Small intestine (tissue), 7 donors: ENCODE data around the gene THAP6. TPM values are rescaled to one million over a fixed set of nuclear protein-coding genes. Genes with fewer than 3 reads are reported as not detected.

ENCODE experiments used
- DNase-seq, 2 donors: peaks; one replicate each; pipeline versions ENCODE4 v3.0.0 to v3.0.0-alpha.2; 2013
- FAIRE-seq: peaks from 2 replicates; lab custom pipeline; 2012; peaks lifted over from hg19 to GRCh38; lab: Jason Lieb, UNC
- H3K27ac ChIP-seq, 3 donors: one replicate each; pipeline ENCODE4 v1.5.1; 2013; ENCODE audit warnings: low read length in 2 of 3, mild to moderate bottlenecking in 2 of 3, control low read depth in 1 of 3, inconsistent platforms in 1 of 3, low read depth in 1 of 3, moderate library complexity in 1 of 3
- H3K27me3 ChIP-seq, 3 donors: one replicate each; pipeline ENCODE4 v1.6.1; 2013; ENCODE audit warnings: low read length in 3 of 3, inconsistent platforms in 1 of 3; ENCODE audit not compliant: control insufficient read depth in 3 of 3, insufficient read depth in 3 of 3
- H3K36me3 ChIP-seq, 3 donors: one replicate each; pipeline ENCODE4 v1.6.1; 2013; ENCODE audit warnings: low read length in 3 of 3, inconsistent platforms in 1 of 3, low read depth in 1 of 3, mild to moderate bottlenecking in 1 of 3, moderate library complexity in 1 of 3; ENCODE audit not compliant: control insufficient read depth in 3 of 3, insufficient read depth in 2 of 3
- H3K4me1 ChIP-seq, 3 donors: one replicate each; pipeline ENCODE4 v1.6.1; 2013; ENCODE audit warnings: low read length in 2 of 3, inconsistent platforms in 1 of 3, low read depth in 1 of 3, mild to moderate bottlenecking in 1 of 3, moderate library complexity in 1 of 3; ENCODE audit not compliant: control insufficient read depth in 3 of 3, insufficient read depth in 2 of 3
- H3K4me3 ChIP-seq, 3 donors: one replicate each; pipeline ENCODE4 v1.5.1; 2013; ENCODE audit warnings: low read length in 3 of 3, control low read depth in 1 of 3, inconsistent platforms in 1 of 3, low read depth in 1 of 3, mild to moderate bottlenecking in 1 of 3, moderate library complexity in 1 of 3
- H3K9me3 ChIP-seq, 2 donors: one replicate each; pipeline ENCODE4 v1.6.1; 2013; ENCODE audit warnings: low read depth in 1 of 2, low read length in 1 of 2; ENCODE audit not compliant: control insufficient read depth in 2 of 2, insufficient read depth in 1 of 2
- WGBS, 3 donors: extraction: QIAGEN DNeasy Blood & Tissue Kit; methylation state at CpG; one replicate each; pipeline ENCODE4 v1.1.7; 2013; 5-methylcytosine and 5-hydroxymethylcytosine counted together
- polyA plus RNA-seq, 4 donors: library from polyadenylated mRNA; stranded (reverse) in 3 of 4; unstranded in 1 of 4; fragments of 200-250 nt in 3 of 4; fragments of 120-200 nt in 1 of 4; gene quantifications; one replicate each; pipeline versions ENCODE4 v1.2.1 to v1.2.3, GENCODE V29; 2013
- donor health status: healthy with polysubstance abuse.
- donor health status: control.
- donor health status: control.
- donor health status: Bipolar disorder and iron deficiency.
- donor health status: healthy.

THAP6 gene
- polyA plus RNA-seq, 4 donors, result 4.1 to 20.8 (median 5.9) TPM

GRCh38 chr4:75565481-75565880 lies 51.2 kb downstream of the THAP6 start:
- no peak overlapping the region for H3K4me3 ChIP-seq
- H3K9me3 ChIP-seq, result no peaks in the 10 kb centered on the region
- no peaks in the 10 kb centered on the region for H3K36me3 ChIP-seq
- H3K27me3 ChIP-seq, result no peaks in the 10 kb centered on the region
- H3K4me1 ChIP-seq, result no peaks in the 10 kb centered on the region
- DNase-seq (no peak), FAIRE-seq (no peak)
- no peak overlapping the region for H3K27ac ChIP-seq

GRCh38 chr4:75566911-75567310 lies 52.6 kb downstream of the THAP6 start:
- 81 to 91% (median 85%) methylated on average over 1 of the region's 1 CpG for WGBS, 3 donors
- H3K27me3 ChIP-seq, result no peaks in the 10 kb centered on the region
- no peaks in the 10 kb centered on the region for H3K36me3 ChIP-seq
- no peaks in the 10 kb centered on the region for H3K9me3 ChIP-seq
- no peak for FAIRE-seq
- no peak for DNase-seq
- H3K4me1 ChIP-seq, result no peaks in the 10 kb centered on the region
- H3K27ac ChIP-seq, result no peak overlapping the region
- H3K4me3 ChIP-seq, result no peak overlapping the region

- WGBS, 3 donors, result 73 to 91% (median 81%) methylated on average over 2 of the region's 2 CpGs
- no peak overlapping the region for H3K27ac ChIP-seq
- H3K4me1 ChIP-seq, result no peaks in the 10 kb centered on the region
- no peak overlapping the region for H3K4me3 ChIP-seq
- DNase-seq (no peak), FAIRE-seq (no peak)
- no peaks in the 10 kb centered on the region for H3K27me3 ChIP-seq
- H3K9me3 ChIP-seq, result no peaks in the 10 kb centered on the region
- H3K36me3 ChIP-seq, result no peaks in the 10 kb centered on the region
Observed at GRCh38 chr4:75567725-75568124, 53.5 kb downstream of the THAP6 start.

Other genes with a start within 250 kb of the THAP6 start
- 10 to 100 TPM; 16.8 to 38.6 (median 28.5) TPM for gene RCHY1, start 70 bp upstream of the THAP6 start, polyA plus RNA-seq
- gene ODAPH, start 41.6 kb downstream of the THAP6 start, polyA plus RNA-seq, result not detected
- 1 to 10 TPM in 1 of 4 donors, under 1 TPM in 1, not detected in 2; 0.33 to 1.0 TPM for gene CDKL2, start 116.1 kb downstream of the THAP6 start, polyA plus RNA-seq
- 100 to 1,000 TPM in 1 of 4 donors, 10 to 100 TPM in 3; 44.1 to 145 (median 50.0) TPM for gene G3BP2, start 158.9 kb downstream of the THAP6 start, polyA plus RNA-seq
- 10 to 100 TPM; 26.5 to 83.9 (median 33.1) TPM for gene USO1, start 210.1 kb downstream of the THAP6 start, polyA plus RNA-seq